HPDE6-E6E7 (cell line): ENCODE measurements around the gene STON2.
"Not testable (repeated sequence)": the region's sequence is repeated elsewhere in the genome, so short reads cannot be mapped to it uniquely, and the experiment has no call there.

Experiments
- DNase-seq: peaks from one replicate; pipeline ENCODE4 v3.0.0; 2011; ENCODE audit warnings: missing footprints; ENCODE audit errors: extremely low spot score

STON2 gene

GRCh38 chr14:81385419-81385818, 14.7 kb downstream of the STON2 start:
- DNase-seq, result no peak

GRCh38 chr14:81384900-81385299, 15.2 kb downstream of the STON2 start:
- DNase-seq, result no peak

DNA sequence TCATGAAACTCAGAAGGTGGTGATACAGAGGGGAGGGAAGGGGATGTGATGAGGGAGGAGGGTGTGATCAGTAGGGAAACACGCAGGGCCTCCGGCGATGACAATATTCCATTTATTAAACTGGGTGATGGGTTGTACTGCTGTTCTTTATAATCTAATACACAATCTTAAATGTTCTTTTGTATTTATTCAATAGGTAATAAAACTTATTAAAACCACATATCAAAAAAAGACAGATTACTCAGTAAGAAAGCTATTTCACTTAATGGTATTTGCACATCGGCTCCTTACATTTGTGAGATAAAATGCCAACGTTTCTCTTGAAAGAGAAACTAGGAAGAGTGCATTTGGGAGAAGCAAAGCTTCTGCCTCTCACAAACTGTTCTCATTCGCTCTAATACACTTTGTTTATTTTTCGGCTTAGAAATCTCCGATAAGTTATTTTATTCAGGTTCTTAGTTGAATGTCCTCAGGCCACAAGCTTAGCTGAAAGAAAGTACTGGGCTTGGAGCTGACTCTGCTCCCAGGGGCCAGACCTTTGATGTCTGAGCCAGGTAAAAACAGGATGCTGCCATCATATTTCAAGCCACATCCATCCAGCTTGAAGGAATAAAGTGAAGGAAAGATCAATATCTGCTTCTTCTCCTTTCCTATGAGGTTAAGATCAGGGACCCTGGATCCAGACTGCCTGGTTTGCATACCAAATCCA, 17.5 kb downstream of the STON2 start:
- DNase-seq, result no peak

GRCh38 chr14:81380009-81380408, 20.1 kb downstream of the STON2 start:
- DNase-seq, result not testable (repeated sequence)

DNA sequence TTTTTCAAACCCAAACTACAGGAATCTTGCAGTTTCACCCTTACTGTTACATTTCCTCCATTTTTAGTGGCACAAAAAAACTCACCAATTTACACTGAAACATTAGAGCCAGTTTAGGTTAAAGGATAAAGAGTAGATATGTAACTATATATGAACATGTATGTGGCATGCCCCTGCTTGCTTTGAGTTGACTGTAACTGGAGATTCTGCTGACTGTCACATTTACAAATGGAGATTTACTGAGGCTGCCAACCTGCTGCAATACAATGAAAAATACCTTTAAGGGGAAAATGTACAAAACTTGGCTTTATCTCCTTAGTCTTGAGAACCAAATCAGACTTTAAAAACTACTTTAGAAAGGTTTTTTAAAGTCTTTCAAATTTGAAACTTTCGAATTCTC, 28.3 kb downstream of the STON2 start:
- DNase-seq, result no peak

GRCh38 chr14:81367563-81367962, 32.6 kb downstream of the STON2 start:
- DNase-seq, result no peak

DNA sequence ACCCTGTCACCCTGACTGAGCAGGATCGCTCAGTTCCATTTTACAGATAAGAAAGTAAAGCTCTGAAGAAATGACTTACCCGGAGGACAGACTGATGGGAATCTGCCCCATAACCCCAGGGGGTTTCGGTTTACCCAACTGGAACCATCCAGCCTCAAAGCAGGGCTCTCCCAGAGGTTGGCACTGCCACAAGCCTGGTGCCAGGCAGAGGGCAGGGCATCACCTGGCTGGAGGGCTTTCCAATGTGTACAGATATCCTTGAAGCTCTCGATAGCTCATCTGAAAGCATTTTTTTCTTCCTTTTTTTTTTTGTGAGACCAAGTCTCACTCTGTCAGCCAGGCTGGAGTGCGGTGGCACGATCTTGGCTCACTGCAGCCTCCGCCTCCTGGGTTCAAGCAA, 33.2 kb downstream of the STON2 start:
- DNase-seq, result no peak

- DNase-seq, result no peak
Measured at GRCh38 chr14:81366214-81366613, 33.9 kb downstream of the STON2 start.

DNA sequence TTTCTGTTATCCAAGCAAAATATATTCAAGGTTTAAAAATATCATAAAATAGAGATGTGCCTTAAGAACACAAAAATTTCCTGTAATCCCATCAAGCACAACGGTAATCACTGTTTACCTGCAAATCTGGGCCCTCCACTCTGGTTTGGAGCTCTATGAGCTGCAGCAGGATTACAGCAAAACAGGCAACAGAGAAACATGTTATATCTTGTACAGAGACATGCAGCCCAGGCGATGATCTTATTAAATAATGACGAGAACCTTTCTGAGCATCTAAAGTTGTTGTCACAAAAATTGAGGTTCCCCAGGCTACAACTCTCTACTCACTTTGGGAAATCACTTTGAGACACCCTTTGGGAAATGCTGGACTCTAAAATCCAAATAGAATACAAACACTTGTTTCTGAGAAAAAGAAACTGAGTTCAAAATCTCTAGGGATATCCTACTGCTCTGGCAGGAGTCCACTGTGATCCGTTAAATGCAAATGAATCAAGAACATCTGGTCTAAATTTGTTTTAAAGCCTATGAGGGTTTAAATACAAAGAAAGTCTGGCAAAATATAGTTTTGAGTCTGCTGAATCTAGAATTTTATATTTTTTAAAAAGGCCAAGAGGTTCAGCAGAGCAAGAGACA, 36.3 kb downstream of the STON2 start:
- no peak for DNase-seq

GRCh38 chr14:81353691-81354323, 46.3 kb downstream of the STON2 start:
- no peak for DNase-seq

DNA sequence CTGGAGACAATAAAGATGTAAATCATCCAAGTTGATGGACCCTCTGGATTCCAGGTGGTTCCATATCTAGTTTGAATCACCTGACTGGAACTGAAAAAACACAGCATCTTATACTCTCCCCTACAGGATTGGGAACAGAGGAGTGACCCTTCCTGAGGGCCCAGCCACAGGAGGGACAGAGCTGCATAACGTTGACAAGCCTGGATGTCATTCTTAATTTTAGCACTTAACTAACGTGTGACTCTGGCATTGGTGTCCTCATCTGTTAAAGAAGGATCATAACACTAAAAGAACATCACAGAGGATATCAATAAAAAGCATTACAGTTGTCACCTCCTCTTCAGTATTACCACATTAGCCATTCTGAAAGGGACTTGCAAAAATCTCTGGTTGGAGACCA, 47.7 kb downstream of the STON2 start:
- no peak for DNase-seq

DNA sequence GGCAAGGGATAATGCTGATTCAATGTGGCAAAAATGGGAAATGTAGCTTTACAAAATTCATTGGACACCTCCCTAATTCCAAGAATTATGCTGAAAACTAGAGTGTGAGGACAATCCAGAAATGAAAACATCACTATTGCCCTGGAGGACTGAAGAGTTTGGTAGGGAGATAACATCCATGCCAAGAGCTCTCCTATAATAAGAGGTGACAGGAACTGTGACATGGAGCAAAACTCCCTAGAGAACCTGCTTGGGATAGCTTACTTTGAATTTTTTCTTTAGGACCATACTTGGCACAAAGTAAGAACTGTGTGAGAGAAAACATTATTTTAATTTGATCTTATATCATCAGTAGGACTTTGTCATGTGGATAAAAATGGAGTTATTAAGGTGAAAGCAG, 48.9 kb downstream of the STON2 start:
- DNase-seq, result no peak

DNA sequence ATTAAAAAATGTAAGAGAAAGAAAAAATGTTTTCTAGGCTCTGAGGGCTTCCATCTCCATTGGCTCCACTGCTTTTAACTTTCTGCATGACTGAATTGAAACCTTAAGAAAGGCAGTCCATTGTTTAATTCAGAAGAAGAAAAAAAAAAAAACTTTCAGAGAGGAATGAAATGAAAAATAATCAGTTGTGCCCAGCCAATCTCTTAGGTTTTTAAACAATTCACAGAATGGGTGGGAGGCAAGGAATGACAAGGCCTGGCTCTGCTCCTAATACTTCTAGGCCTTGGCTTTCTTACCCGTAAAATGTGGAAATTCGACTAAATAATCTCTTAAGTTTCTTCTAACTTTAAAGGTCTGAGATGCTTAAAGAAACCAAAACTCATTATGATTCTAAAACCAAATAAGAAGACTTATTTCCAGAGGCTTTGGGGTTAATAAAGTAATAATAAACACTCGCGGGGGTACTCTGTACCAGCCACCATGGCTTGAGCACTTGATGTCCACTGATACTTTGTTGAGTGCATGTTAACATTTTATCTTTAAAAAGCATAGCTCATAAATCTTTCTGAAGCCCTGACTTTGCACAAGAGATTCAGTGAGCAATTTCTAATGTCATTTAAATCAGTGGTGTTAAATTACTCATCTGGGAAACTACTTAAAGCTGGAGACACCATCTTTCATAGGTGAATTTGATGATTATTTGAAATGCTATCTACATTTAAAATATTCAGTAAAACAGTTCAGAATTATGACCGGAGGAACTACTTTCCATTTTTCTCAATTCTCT, 49.6 kb downstream of the STON2 start:
- DNase-seq, result no peak

GRCh38 chr14:81348061-81348460, 52.1 kb downstream of the STON2 start:
- no peak for DNase-seq

DNA sequence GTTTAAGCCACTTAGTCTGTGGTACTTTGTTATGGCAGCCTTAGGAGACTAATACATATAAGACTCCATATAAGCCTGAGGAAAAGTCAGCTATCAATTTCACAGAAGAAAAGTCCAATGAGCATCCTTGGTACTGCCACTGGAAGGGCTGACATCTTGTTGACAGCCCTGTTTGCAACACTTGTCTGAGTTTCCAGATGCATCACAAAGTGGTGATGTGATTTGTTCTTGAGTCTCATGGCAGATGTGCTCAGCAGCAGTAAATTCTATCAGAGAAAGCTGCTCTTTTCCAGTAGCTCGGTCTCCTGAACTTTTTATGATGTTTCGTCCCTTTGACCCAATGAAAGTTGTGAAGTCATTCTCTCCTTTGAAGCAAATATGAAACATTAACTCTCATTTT, 54.3 kb downstream of the STON2 start:
- DNase-seq, result no peak

DNA sequence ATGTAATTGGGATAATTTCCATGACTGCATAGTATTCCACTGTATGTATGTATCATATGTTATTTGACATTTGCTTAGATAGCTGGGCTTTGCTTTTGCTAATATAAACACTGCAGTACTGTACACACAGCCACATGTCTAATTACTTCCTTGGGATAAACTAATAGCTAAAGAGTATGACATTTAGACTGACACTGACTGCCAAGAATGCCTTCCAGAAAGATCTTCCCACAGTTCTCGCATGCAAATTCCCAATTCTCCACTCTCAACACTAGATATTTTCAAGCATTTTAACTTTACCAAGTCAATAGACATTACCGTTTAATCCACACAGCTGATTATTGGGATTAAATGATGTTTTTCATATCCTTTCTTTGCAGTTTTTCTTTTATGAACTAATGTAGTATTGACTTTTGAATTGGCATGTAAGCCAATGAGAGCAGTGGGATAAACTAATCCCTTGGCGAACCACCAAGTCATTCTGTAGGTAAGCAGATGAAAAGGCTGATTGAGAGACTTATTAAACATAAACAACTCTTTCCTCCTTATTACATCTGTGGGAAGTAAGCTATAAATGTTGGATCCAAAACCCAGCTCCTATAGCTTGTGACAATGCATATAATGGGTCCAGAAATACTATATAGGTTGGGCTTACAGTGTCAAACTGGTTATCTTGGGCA, 55.5 kb downstream of the STON2 start:
- no peak for DNase-seq

GRCh38 chr14:81343701-81344100, 56.4 kb downstream of the STON2 start:
- DNase-seq, result no peak

DNA sequence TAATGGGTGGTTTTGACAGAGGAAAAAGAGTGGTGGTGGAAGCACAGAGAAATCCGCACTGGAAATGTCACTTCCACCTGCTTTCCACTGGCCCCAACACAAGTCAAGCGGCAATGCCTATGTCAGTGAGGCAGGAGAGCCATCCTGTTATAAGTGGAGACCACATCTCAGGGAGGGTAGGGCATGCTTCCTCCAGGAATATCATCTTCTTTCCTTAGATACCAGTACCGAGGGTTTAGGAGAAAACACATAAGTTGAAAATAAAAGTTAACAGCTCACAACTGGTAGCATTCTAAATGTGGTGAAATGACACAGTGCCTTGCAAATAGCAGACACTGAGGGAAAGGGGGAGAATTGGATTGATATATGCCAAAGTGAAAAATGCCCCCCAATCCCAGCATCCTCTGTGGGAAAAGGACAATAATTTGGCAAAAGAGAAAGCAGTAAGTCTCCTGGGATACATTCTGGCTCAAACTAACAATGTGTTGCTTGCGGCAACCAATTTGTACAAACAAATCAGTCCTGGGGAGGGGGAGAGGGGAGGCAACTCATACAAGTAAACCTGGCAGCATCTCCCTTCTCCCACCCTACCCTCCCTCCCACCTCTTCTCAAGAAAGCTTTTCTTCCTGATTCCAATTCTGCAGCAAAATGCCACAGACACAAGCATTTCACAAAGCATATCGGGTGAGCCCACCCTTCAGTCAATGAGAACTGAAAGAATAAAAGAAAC, 57.1 kb downstream of the STON2 start:
- DNase-seq, result no peak

- no peak for DNase-seq
Measured at GRCh38 chr14:81341781-81342180, 58.3 kb downstream of the STON2 start.

DNA sequence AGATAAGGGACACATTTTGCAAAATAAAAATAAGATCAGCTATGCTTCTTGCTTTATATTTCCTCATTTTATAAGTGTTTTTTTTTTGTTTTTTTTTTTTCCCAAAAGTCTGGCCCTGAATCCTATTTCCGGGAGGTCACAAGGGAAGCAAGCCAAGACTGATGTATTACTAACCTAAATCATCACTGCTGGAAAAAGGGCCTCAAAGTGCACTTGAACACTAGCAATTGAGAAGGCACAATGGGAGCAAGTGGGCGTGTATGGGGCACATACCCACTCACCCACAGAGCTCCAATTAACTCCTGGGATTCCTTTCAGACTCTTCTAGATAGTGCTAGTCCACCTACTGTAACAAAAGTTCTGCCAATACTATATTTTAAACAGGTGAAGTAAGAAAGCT, 58.8 kb downstream of the STON2 start:
- DNase-seq, result no peak

GRCh38 chr14:81340201-81340600, 59.9 kb downstream of the STON2 start:
- no peak for DNase-seq
